Measurements from ENCODE around the gene SLC4A7. TPM values are rescaled to one million over a fixed set of nuclear protein-coding genes. Genes with fewer than 3 reads are reported as not detected.
"Not testable (repeated sequence)": the region's sequence is repeated elsewhere in the genome, so short reads cannot be mapped to it uniquely, and the experiment has no call there.

Gene SLC4A7
- polyA plus RNA-seq (ENCODE audit: insufficient read length) = 14.6 TPM

DNA sequence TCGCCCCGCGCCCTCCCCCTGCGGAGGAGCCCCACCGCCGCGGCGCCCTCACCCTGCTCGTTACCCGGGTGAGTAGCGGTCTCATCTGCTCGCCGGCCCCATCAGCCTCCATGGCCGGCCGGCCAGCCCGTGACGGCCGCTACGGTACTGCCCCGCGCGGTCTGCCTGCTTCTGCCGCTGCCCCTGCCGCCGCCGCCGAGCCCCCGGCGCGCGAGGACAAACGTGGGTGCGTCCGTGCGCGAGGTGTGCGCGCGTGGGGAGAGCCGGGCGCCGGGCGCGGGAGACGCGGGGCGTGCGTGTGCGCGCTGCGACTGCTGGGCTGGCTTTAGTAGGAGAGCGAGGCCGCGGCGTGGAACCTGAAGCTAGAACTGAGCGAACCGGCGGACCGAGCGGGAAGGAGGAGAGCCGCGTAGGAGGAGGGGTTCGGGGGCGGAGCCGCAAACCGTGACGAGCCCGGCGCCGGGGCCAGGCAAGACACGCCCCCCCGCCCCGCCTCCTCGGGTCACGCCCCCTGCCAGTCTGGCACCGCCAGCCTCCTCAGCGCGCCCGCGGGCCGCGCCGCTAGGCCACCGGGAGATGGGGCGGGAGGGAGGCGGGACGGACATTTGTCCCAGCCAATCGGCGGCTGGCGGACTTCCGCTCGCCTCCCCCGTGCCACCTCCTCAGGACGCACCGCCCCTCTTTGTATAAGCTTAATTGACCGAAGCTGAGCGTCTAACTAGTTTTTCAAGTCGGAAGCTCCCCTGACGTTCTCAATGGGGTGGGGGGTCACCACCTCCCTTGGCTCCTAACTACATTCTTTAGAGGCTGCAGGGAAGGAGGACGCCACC is at the start of gene SLC4A7:
Gene SLC4A7 (minus strand): TSS at position 370 of the 830 bp plus-strand sequence. CDS start 258 bp downstream, at position 112.
- peak; percentile 76 for DNase-seq (ENCODE audit: low read depth)

DNA sequence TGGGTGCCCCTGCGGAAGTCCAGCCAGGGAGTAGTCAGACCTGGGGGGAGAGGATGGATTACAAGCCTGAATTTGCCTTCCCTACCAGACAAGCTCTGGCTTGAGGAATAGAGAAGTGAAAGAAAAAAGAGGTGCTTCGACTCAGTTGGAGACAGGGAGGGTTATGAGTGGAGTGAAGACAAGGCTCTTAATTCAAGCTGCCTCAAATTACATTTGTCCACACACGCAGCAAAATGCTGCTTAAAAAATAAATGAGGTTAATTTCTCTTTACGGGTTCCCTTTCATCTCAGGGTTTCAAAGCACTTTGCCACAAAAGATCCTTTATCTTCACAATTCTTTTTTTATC is 49.0 kb upstream of the SLC4A7 start:
- DNase-seq (ENCODE audit: low read depth) = no peak

DNA sequence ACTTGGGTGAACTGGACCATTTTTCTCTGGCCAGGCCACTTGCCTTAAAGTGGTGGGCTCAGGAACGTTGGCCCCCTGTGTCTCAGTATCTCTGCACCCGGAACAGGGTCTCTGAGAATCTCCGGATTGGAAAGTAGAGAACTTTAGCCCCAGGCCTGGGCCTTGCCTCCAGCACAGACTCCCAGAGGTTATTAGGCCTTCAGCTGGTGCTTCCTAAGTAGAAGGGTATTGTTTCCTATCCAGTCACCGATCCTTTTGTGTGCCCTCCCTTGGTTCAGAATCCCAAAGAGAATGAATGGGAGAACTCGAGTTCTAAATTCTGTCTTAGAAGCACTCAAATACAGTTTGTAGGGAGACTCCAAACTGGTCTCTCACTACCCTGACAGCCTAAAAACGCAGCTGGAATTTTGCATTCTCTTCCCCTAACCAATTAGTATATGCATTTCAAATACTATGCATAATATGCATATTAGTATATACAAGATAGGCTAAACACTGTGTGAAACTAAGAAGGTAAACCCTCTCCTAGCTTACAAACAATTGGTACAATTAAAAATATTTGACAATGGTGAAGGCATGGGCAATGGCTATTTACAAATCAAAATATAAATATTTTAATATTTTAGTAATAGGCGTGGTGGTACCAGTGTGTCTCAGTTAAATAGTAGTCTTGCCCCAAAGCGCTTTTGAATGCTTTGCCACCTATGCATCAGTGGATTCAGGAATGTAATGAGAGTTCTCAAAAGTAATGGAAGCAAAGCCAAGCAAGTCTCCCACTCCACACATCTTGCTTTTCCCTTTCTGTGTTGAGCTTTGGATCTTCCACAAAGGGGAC is 48.5 kb upstream of the SLC4A7 start:
- no peak for DNase-seq (ENCODE audit: low read depth)

DNA sequence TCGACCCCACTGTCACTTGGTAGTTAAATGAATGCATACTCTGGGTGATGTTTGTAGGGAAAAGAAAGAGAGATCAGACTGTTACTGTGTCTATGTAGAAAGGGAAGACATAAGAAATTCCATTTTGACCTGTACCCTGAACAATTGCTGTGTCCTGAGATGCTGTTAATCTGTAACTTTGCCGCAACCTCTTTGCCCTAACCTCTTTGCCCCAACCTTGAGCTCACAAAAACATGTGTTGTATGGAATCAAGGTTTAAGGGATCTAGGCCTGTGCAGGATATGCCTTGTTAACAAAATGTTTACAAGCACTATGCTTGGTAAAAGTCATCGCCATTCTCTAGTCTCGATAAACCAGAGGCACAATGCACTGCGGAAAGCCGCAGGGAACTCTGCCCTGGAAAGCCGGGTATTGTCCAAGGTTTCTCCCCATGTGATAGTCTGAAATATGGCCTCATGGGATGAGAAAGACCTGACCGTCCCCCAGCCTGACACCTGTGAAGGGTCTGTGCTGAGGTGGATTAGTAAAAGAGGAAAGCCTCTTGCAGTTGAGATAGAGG is 47.1 kb upstream of the SLC4A7 start:
- DNase-seq (ENCODE audit: low read depth) = not testable (repeated sequence)

DNA sequence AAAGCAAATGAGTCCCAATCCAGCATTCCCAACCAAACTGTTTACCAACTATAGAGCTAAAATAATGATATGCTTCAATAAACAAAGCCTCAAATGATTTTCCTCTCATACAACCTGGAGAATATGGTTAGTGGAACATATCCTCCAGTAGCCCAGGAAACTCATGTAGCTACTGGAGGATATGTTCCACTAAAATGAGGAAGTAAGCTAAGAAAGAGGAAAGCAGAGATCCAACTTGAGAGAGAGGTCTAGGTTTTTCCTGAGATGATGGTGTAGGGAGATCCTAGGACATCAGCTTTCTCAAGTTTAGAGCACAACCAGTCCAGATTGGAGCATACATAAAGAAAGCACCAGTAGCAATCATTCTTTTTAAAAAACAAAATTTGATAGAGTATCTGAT is 44.6 kb upstream of the SLC4A7 start:
- DNase-seq (ENCODE audit: low read depth) = no peak

DNA sequence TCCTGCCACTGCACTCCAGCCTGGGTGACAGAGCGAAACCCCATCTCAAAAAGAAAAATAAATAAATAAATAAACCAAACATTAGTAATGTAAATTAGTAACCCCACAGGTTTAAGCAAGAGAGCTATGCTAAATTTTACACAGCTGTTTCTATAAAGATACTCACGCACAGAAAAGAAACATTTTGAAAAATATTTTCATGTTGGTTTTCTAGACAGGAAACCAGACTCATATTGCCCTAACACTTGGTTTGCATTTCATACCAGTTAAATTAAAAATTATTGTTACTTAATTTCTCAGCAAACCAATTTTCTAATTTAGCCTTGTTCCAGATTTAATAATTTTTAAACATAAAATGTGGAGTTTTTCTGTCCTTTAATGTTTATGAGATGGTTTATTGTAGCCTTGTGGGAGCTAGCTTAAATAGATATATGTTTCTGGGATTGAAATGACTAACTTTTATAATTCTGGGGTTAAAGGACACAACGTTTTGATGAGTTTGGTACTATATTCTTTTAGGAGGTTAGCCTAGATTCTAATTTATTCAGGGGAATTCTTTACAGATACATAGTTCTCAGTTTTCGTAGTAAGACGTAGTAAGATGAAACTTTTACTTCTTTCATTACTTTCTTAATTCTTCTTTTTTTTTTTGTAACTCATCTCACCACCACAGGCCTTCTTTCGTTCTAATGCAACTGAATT is 42.6 kb upstream of the SLC4A7 start:
- DNase-seq (ENCODE audit: low read depth) = no peak

DNA sequence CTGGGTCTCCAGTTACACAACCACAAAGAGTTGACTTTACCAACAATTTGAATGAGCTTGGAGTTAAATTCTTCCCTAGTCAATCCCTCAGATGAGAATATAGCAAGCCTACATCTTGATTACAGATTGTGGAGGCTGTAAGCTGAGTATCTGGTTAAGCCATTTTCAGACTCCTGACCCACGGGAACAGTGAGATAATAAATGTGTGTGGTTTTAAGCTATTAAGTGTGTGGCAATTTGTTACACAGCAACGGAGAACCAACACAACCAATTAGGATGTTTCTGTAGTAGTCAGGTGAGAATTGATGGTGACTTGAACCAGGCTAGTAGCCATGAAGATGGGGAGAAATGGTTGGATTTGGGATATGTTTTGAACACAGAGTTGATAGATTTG is 37.7 kb upstream of the SLC4A7 start:
- no peak for DNase-seq (ENCODE audit: low read depth)

DNA sequence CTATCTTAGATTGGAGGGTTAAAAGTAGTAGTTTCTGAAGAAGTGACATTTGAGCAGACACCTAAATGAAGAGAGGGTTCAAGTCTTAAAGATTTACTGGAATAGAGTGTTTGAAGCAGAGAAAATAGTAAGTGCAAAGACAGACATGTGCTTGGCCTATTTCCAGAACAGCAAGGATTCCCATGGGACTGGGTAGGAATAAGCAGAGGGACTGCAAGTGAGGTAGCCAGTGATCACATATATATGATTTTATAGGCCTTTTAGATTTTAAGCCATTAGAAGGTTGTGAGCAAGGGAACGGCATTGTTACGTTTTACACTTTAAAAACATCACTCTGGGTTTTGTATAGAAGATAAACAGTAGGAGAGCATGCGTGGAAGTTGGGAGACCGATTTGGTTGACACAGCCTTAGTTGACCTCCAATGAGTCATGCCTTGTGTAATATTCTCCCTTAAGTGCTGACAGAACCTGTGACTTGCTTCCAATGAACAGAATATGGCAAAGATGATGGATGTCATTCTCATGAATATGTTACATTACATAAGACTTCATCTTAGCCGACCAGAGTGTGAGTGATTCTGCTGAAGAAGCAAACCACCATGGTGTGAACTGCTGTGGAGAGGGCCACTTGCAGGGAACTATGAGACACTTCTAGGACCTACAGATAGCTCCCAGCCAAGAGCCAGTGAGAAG is 37.1 kb upstream of the SLC4A7 start:
- DNase-seq (ENCODE audit: low read depth) = no peak

DNA sequence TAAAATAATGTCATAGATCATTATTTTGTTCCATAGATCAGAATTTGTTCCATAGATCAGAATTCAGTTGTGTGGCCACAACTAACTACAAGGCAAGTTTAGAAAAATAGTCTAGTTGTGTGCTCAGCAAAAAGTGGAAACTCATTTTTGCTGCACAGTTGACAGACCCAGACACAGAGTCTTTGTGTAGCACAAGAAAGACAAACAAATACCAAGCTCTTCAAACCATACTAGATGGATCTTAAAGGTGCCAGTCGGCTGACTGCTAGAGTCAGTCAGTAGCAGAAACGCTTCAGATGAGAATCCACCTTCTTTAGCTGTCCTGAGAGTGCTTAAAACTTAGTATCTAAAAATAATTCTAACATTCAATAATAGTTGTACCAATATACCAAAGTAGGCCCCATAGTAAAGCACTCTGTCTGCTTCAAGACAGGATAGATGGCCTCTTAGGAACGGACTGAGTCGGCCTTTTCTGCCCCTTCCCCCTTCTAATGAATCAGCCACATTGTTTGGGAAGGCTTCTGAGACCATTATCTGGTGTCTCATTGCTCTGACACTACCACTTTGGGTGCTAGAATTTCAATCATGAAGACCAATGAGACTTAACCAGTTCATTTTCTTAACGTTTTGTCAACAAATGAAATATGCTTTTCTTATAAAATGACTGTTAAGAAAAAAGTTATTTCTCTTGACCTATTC is 27.7 kb upstream of the SLC4A7 start:
- no peak for DNase-seq (ENCODE audit: low read depth)

DNA sequence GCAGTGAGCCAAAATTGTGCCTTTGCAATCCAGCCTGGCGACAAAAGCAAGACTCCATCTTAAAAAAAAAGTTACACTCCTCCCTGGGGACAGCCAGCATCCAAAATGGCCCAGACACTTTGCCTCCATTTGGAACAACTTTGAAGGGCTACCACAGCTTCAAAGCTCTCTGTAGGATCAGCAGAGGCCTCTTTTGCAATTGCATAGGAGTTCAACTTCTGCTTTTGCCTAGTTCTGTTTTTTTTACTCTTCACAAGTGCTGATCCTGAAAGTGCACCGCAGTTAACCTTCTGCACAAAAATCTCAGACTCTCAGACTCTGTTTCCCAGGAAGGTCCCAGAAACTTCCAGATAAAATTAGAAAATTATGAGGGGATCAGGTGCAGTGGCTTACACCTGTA is 25.2 kb upstream of the SLC4A7 start:
- DNase-seq (ENCODE audit: low read depth) = no peak

DNA sequence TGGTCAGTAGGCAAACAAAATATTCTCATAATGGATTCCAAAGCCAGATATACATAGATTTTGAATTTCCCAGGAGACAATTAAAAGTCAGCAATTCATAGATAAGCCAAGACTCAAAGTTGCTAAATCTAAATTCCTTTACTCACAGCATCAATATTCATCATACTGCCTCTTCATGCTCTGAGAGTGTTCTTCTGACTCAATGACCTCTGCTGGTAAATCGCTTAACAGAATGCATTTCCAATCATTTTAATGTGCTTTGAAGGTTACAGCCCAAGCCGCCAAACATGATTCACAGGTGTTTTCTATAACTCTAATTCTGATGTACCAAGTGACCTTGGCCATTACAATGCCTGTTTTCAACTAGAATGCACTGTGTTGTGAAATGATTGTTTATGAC is 24.2 kb upstream of the SLC4A7 start:
- no peak for DNase-seq (ENCODE audit: low read depth)

DNA sequence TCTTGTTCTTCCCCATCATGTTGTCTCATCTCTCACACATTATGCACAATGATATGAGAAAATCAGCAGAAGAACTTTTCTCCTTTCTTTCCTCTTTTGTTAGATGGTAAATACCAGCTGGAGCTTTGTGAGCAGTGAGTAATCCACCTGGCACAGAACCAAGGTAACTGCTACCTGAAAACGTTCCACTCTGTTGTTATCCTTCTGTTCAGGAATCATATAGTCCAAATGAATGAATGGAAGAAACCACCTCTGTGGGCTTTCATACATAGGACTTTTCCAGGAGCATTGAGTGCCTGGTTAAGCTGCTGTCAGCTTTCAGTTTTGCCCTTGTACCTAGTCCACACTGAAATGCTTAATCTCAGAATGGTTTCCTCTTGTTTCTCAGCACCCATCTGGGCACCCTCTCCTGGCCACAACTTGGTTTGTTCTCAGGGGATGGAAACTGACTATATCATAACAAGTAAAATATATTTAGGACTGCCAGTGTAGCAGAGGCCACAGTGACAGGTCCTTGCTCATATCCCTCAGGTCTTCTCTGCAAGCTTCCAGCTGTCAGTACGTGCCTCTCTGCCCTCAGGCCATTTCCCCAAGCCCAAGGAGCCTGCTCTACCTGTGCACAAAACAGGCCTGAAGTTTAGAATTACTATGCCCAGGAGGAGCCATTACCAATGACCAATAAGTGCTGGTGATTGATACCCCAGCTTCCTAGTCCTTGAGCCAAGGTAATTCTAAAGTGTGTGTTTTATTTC is 23.5 kb upstream of the SLC4A7 start:
- no peak for DNase-seq (ENCODE audit: low read depth)

DNA sequence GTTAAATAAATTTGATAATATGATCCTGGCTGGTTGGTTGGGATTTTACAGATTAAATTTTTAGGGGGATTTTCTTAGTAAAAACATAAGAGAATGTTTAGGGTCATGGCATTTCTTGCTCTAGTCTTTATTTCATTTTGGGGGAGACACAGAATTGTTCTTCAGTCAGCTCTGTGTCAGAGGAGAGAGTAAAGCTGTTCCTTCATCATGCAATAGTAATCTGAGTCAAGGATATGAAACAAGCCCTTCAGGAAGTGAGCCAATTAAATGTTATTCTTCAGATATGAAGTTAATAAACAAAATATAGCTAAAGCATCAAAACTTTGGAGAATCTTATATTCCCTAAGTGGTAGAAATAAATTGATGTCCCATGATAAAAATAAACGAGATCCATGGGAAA is 22.9 kb upstream of the SLC4A7 start:
- DNase-seq (ENCODE audit: low read depth) = no peak

DNA sequence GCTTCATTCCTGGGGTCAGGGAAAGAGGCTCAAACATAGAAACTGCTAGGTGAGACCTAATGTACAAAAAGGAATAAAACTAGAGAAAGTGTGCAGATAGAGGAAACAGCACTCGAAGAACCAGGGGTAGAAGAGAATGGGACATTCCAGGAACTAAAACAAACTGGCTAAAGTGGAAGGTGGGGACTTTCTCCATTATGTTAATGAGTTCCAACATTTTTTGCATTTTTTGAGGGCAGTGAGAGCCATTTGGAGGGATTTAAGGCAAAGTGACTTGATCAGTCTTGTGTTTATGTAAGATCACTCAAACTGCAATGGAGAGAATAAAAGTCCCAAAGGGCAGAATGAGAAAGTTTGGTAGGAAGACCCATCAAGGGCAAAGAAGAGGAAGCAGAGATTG is 20.6 kb upstream of the SLC4A7 start:
- DNase-seq (ENCODE audit: low read depth) = no peak

DNA sequence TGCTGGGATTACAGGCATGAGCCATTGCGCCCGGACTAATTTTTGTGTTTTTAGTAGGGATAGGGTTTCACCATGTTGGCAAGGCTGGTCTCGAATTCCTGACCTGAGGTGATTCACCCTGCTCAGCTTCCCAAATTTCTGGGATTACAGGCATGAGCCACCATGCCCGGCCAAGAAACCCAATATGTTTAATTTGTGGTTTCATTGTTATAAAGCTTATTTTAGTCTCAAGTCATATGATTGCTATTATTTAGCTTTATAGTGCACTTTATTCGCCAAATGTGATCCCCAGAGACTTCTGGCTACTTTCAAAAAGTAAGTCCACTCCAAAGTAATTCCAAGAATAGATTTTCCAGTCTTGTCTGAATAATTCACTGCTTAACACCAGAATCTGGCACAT is 19.3 kb upstream of the SLC4A7 start:
- peak; percentile 87 for DNase-seq (ENCODE audit: low read depth)

DNA sequence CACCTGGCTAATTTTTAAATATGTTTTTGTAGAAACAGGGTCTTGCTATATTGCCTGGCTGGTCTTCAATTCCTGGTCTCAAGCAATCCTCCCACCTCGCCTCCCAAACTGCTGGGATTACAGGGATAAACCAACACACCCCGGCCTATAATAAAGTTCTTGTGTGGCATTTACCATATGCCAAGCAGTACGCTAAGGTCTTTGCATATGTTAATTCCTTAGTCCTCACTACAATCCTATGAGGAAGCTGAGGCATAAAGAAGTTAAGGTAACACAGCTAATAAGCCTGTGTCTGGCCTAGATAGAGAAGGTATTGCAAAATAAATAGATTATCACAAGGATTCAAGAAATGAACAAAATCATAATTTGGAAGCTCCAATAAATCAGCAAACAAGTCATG is 17.6 kb upstream of the SLC4A7 start:
- DNase-seq (ENCODE audit: low read depth) = no peak

DNA sequence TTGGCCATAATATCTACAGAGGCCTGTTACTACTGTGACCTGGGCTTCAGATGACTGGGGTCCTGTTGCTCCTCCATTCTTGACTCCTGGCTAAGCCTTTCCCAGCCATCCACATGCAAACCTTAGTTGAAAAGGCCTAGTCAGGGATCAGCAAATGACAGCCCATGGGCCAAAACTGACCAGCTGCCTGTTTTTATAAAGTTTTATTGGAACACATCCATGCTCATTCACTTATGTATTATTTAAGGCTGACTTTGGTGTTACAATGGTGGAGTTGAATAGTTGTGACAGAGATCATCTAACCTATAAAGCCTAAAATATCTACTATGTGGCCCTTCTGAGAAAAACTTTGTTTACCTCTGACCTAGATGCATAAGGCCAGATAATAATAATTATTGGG is 16.8 kb upstream of the SLC4A7 start:
- no peak for DNase-seq (ENCODE audit: low read depth)

DNA sequence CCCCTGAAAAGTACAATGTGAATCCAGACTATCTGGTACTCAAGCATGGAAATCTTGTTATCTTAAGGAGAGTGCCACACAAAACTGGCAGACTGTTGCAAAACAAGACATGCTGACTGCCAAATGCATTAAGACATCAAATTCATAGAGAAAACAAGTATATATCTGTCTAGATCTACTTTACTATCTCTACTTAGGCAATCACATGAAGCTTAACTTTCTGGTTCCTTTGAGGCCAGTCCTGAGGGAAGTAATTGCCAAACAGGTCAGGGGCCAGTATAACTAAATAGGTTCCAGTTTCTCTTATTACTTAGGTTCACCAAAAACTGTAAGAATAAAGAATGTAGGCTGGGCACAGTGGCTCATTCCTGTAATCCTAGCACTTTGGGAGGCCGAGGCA is 15.9 kb upstream of the SLC4A7 start:
- no peak for DNase-seq (ENCODE audit: low read depth)

DNA sequence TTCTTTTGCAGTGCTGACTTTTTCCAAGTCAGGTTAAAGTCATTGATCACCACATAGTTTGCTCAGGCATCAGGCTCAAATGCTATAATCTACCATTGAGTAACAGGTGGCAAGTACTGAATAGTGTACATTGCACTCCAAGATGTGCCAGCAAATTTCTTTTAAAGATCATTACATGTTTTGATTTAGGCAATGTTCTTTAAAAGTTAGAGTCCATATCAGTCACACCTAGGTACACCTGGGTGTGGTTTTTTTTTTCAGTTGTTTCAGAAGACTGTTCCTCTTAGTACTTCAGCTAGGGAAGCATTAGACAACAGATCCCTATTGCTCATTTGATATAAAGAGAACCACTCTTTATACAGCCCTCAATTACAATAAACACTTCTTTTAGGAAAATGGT is 10.6 kb upstream of the SLC4A7 start:
- DNase-seq (ENCODE audit: low read depth) = no peak

DNA sequence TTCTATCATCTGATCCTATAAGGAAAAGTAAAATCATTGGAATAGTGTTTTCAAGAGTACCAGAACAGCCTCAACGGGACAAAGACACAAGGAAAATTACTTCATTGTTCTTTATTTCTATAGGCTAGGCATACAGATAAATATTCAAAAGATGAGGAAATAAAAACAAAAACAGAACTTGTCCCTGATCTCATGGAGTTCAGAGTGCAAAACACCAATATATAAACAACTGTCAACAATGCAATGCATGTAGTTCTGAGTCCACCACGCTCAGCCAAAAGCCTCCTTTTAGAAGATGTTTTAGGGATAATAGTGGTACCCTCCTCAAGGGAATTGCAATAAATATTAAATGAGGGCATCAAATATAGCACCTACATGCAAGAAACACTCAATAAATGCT is 4.6 kb upstream of the SLC4A7 start:
- DNase-seq (ENCODE audit: low read depth) = no peak

All from forelimb muscle (tissue), 1 donor.